Activated CD4-positive, alpha-beta T cell treated with anti-CD3 and anti-CD28 coated beads, Interleukin-2, amount 50 U/mL, for 1 hour (primary cell): Measurements from ENCODE around the gene DHX35.
"Not testable (repeated sequence)": the region's sequence is repeated elsewhere in the genome, so short reads cannot be mapped to it uniquely, and the experiment has no call there.

Experiments
- DNase-seq: peaks from one replicate; pipeline ENCODE4 v3.0.0-alpha.2; 2020

Gene DHX35

DNA sequence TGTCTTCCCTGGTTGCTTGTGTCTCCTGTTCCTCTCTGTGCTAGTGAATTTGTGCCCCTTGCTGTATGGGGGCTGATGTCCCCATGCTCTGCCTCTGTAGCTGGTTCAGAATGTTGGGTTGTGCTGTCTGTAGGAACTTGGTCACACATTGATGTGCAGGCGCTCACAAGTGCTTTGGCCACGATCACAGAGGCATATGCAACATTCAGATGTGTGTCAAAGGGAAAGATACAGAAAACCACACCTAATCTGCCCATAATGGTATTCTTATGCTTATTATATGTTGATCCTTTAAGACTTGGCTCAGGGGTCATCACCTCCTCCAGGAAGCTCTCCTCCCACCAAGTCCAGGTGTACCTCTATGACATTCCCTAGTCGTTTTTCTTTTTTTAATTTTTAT is 17.1 kb upstream of the DHX35 start:
- DNase-seq: no peak

- DNase-seq: no peak
Measured at GRCh38 chr20:38946836-38947235, 15.3 kb upstream of the DHX35 start.

DNA sequence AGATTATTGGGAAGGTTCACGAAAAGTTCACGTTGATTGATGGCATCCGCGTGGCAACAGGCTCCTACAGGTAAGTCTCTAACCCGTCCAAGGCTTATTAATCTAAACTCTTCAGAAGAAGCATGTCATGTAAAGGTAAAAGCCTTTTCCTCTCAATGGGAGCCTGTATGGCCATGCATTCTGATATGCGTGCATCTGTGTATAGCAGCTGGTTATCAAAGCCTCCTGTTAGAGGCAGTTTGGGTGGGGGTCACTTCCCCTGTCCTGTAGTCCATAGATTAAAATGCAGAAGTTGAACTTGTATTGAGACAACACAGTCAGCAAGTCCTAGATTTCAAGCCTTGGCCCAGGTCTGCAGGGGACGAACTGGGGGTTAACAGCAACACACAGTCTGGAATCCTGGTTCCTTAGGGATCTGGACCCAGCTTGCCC is 14.2 kb upstream of the DHX35 start:
- no peak for DNase-seq

GRCh38 chr20:38950254-38950653 is 11.9 kb upstream of the DHX35 start:
- DNase-seq: no peak

DNA sequence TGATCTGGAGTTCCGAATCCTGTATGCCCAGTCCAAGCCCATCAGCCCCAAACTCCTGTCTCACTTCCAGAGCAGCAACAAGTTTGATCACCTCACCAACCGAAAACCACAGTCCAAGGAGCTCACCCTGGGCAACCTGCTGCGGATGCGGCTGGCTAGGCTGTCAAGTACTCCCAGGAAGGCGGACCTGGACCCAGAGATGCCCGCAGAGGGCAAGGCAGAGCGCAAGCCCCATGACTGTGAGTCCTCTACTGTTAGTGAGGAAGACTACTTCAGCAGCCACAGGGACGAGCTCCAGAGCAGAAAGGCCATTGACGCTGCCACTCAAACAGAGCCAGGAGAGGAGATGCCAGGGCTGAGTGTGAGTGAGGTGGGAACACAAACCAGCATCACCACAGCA is 10.5 kb upstream of the DHX35 start:
- no peak for DNase-seq

DNA sequence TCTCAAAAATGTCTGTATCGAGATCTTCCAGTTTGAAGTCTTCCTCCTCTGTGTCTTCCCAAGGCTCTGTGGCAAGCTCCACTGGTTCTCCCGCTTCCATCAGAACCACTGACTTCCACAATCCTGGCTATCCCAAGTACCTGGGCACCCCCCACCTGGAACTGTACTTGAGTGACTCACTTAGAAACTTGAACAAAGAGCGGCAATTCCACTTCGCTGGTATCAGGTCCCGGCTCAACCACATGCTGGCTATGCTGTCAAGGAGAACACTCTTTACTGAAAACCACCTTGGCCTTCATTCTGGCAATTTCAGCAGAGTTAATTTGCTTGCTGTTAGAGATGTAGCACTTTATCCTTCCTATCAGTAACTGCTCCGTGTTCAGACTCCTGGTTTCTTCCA is 10.0 kb upstream of the DHX35 start:
- no peak for DNase-seq

DNA sequence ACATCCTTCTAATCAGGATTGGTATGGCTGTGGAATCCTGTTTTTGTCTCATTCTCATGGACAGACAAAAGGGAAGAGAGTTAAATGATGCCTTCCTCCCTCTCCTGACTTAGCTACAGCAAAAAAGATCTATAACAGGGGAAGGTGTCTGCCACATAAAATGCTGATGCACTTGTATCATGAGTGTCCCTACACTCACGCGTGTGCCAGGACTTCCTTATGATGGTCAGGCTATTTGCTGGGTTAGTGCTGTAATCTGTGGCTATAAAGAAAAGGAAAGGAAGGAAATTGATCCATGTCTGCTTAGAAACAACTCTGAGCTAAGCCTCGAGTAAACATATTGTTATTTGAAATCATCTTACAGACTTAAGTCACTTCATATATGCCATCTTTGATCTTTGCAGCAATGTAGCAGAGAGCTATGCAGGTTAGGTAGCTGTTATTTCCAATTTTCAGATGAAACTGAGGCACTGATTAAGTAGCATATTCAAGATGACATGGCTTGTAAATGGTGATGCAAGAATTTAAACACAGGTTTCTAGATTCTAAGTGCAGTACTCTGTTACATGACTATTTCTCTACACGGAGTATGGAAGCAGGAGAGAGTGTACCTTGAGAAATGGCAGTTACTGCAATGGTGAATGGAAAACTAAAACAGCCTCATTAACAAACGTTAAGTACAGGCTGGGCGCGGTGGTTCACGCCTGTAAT is 8.4 kb upstream of the DHX35 start:
- DNase-seq: no peak

DNA sequence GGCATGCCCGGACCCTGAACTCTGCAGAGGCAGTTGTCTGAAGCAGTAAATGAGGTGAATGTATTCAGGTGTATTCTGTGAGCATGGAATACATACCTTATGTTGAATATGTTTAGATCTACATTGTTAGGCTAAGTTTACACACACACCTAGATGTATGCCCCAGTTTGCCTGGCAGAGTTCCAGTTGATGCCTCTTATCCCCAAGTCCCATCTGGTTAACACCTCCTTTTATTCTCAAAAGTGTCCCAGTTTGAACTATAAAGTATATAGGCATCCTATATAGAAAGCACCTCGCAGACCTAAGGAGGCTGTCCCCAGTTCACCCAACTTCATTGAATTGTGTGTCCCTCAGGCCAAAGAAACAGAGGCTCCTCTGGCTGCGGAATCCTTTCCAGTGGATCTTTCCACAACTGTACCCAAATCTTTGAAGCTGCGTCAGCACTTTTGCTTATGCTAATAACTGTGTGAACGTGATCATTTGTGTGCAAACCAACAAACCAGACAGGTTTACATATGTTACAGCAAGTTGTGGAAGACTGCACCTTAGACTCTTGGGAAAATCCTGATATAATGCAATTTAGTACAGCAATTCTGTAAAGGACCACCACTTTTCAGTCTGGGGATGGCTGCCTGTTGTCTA is 4.8 kb upstream of the DHX35 start:
- no peak for DNase-seq

GRCh38 chr20:38957915-38958485 is 4.1 kb upstream of the DHX35 start:
- DNase-seq: no peak

GRCh38 chr20:38960187-38960687 is 1.9 kb upstream of the DHX35 start:
- DNase-seq: not testable (repeated sequence)

DNA sequence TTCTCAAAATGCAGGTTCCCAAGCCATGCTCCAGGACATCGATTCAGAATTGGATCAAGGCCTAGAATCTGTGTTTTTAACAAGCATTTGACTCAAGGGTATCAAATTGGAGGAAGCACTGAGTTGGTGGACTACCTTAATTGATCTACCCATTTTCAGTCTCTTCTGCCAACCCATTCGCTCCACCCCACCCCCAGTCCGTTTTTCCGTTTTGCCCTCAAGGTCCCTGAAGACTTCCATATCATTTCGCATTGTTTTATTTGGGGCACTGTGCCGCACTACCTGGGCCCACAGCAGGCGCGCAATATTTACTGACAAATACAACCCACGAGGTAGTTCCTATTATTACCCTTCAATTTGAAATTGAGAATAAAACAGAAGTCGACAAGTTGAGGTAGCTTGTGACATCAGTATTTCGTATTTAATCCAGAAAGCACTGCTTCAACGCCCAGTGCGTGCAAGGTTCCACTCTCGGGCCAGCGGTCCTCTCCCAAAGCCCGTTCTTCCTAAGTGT is 557 bp upstream of the DHX35 start:
- no peak for DNase-seq

DNA sequence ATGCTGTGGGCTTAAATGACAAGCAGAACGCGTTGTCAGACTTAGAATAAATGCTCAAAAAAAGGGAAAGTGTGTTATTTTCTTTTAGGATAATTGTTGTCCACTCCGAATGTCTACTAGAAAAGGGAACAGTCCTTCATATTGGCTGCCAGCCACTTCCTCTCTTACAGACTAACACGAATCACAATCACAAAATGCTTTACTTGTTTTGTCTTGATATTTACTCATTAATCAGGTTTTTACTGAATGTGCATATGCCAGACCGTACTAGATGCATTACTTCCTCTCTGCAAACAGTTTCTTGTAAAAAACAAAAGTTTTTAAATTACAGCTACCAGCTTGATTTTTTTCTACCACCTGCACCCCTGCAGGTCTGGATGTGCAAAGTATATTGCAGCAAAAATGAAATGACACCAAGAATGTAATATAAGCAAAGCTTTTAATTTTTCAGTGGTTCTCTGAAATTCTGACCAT is 821 bp downstream of the DHX35 start:
- no peak for DNase-seq

DNA sequence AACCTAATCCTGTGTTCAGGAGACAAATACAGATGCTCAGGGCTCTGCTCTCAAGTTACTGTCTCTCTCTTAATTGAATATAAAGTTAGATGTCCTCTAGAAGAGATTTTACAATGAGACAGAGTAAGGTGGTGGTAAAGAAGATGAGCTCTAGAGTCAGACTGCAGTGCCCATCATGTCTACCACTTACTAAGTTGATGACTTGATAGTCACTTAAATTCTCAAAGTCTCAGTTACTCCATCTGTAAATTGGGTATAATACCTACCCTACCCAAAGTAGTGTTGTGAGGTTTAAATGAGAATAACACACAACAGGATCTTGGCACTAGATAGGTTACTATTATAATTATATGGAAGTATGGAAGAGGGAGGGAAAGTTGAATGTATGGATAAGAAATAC is 1.6 kb downstream of the DHX35 start:
- DNase-seq: no peak

DNA sequence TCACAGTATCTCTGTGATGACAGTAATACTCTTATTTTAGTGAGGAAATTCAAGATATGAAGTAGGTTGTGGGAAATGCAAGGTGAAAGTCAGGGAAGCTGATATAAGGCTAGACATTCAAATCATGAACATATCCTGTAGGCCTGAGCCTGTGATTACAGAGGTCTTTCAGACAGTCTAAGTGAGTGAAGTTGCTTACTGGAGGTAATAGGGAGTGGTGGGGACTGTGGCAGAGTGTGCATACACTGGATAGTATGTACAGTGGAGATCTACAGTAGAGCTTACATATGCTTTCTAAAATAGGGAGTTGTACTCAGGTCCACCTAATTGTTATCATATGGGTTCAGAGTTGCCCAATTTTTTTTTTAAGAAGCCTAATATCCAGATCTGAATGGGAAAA is 3.1 kb downstream of the DHX35 start:
- DNase-seq: no peak

GRCh38 chr20:38968090-38968489 is 5.9 kb downstream of the DHX35 start:
- no peak for DNase-seq

- no peak for DNase-seq
Measured at GRCh38 chr20:38969708-38970107, 7.6 kb downstream of the DHX35 start.

GRCh38 chr20:38970302-38970701 is 8.2 kb downstream of the DHX35 start:
- DNase-seq: no peak

- no peak for DNase-seq
Measured at GRCh38 chr20:38973107-38973506, 11.0 kb downstream of the DHX35 start.

GRCh38 chr20:38973645-38974044 is 11.5 kb downstream of the DHX35 start:
- DNase-seq: no peak

DNA sequence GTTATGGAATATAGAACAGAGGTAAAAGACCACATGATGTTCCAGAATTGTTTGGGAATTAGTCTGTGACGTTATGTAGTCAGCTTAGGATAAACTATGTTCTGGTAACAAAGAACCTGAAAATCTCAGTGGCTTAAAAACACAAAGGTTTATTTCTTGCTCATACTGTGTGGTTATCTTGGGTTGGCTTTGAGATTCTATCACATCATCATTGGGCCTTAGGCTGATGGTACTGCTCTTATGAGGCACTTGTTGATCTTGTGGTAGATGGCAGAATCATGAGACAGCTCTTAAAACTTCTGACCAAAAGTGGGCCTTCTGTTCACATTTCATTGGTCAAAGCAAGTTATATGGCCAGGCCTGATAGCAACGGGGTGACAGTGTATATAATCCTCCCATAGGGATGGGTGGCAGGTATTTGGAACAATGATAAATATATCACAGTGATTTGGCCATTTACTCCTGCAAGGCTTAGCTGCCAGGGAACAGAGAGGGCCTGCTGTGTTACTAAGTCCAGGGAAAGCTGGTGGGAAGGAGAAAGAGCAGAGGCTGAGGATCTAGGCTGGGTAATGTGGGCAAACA is 13.5 kb downstream of the DHX35 start:
- DNase-seq: no peak

DNA sequence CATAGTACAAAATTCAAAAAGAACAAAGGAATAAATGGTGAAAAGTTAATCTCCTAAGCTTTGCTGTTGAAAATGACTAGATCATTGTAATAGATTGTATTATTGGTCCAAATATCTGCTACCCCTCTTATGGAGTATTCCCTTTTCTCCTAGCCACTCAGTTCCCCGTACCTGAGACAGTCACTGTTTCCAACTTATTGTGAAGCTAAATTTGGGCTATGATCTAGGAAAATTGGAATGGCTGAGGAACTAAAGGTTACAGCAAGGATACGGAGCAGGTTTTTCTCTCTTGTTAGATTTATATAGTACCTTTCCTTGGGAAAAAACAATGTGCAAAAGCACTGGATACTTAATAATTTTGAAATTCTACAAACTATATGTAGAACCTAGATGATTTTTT is 17.3 kb downstream of the DHX35 start:
- DNase-seq: no peak

DNA sequence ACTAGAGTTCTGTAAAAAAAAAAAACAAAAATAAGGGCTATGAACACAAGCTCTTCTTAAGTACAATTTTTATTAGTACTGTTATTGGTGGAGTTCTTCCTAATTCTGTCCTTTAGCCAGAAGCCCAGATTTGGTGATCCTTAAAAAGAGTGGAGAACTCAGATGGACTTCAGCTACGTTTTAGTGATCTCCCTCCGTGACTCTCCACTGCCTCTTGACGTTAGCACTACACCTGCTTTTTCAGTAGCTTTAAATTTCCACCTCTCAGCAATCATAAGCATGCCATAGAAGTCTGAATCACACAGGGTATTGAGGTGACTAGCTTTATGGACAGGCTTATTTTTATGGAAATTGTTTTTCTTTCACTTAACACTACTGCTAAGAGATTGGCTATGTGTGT is 17.7 kb downstream of the DHX35 start:
- no peak for DNase-seq

DNA sequence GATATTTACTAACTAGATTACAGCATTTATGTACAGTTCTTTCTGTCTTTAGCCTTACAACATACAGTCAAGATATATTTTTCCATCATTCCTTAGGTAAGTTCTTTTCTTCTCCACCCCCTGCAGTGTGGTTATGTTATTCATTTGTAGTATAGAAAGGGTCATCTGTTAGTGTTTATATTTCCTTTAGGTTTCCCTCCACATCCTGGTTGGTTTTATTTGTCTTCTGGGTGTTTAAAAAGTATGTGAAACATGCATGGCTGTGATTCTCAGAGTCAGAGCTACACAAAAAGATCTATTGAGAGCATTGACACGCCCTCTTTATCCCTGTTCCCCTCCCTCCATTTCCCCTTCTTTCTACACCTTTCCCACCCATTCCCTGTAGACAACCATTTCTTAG is 20.1 kb downstream of the DHX35 start:
- DNase-seq: no peak

GRCh38 chr20:38985060-38985459 is 22.9 kb downstream of the DHX35 start:
- no peak for DNase-seq
